ENCODE measurements around the gene LZTFL1.

The LZTFL1 gene

DNA sequence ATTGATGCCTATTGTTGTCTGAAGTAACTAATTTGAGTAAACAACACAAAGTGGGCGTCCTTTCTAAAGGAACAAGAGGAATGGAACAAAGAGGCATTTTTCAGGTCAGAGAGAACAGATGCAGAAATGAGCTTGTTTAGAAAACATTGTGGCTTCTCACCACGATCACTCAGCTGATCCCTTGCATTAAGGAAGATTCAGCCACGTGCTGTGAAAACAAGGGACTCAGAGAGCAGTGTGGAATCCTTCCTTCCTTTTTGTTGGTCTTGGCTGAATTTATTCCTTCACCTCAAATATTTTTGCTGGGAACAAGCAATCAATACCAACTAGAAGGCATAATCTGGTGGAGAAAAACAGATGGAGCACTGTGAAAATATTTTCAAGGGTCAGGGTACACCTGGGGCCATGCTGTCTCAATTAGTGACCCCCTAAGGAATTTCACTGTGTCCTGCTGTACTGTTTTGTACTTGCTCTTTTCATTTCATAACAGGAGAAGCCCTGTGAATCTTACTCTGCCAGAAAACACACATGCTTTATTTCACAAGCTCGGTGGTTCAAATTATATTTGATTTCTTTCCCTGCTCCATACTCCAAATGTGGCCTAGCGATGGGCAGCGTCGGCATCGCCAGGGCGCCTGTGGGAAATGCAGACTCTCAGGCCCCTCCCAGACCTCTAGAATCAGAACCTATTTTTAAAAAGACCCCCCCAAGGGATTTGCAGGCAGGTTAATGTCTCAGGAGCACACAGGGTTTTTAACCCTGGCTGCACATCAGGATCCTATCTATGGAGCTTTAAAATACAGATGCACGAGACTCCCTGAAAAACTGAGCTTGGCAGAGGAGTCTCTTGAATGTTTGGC is 34.0 kb downstream of the LZTFL1 start:
- no peak for FAIRE-seq

DNA sequence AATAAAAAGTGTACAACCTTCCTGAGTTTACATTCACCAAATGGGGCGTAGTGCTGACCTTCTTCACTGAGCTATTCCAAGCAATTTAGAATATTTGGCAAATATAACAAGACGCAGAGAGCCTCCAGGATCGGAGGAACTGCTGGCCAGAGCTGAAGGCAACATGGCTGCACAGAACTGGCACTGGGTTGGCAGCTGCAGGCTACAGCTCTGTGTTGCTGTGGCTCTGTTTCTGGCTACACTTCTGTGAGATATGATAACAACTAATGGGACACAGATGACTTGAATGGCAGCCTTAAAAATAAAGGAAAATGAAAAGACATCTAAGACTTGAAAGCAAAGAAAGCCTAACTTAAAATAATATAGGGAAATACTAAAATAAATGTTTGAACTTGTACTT is 34.8 kb downstream of the LZTFL1 start:
- FAIRE-seq = no peak

GRCh38 chr3:45806072-45806471 is 35.8 kb downstream of the LZTFL1 start:
- no peak for FAIRE-seq

GRCh38 chr3:45803252-45803935 is 38.5 kb downstream of the LZTFL1 start:
- FAIRE-seq = no peak

DNA sequence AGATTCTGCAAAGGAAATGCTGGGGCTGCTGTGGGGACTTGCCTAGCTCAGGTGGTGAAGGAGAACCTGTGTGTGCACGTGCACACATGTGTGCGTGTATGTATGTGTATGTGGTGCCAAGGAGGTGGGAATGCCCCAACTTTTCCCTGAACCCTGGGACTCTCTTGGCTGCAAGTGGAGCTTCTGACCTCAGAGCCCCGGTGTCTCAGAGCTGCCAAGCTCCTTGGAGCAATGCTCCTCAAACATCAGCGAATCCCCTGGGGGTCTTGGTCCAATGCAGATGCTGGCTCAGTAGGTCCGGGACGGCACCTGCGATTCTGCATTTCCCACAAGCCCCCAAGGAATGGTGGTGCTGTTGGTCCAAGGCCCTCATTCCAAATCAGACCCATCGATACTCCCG is 39.8 kb downstream of the LZTFL1 start:
- no peak for FAIRE-seq

DNA sequence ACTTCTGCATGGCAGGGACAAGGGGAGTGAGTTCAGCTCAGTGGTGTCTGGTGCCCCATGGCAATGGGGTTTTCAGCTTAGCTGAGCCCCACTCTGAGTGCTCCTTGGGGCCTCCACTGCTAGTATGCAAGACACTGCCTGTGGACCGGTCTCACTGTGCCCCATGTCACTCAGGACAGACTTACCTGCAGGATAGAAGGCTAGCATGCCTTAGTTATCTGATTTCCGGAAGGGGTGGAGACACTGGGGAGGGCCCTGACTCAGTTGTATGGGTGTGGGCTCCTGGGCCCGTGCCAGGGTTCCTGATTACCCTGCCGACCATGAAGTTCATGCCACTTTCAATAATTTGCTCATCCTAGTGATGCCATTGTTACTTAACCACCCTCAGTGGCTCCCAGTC is 41.3 kb downstream of the LZTFL1 start:
- FAIRE-seq = no peak

DNA sequence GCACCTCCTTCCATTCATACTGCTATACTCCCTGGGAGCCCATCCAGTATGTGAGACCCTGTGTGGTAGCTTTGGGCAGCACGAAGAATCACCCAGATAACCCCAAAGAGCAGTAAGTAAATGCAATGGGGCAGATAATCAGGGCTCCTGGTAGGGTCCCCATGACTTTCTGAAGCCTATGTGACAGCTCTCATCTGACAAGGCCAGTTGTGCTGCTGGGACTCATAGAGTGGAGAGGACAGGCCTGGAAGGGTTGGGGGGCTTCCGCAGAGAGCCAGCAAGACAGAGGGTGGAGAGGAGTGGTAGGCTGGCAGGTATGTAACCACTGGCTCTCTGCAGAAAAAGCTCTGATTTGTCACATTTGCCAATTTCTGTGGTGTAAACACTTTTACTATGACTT is 42.3 kb downstream of the LZTFL1 start:
- FAIRE-seq = no peak

DNA sequence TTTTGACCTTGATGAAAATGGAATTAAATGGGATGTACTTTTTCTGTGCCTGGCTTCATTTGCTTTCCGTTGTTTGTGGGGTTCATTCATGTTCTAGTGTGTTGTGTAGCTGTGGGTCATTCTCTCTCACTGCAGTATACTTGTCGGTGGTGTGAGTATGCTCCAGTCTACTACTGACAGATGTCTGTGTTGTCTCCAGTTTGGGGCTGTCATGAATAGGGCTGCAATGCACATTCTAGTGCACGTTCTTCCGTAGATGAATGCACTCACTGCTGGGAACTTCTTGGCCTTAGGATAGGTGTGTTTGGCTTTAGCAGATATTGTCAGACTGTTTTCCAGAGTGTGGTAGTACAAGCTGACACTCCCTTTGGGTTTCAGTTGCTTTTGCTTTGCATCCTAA is 43.9 kb downstream of the LZTFL1 start:
- FAIRE-seq = no peak

DNA sequence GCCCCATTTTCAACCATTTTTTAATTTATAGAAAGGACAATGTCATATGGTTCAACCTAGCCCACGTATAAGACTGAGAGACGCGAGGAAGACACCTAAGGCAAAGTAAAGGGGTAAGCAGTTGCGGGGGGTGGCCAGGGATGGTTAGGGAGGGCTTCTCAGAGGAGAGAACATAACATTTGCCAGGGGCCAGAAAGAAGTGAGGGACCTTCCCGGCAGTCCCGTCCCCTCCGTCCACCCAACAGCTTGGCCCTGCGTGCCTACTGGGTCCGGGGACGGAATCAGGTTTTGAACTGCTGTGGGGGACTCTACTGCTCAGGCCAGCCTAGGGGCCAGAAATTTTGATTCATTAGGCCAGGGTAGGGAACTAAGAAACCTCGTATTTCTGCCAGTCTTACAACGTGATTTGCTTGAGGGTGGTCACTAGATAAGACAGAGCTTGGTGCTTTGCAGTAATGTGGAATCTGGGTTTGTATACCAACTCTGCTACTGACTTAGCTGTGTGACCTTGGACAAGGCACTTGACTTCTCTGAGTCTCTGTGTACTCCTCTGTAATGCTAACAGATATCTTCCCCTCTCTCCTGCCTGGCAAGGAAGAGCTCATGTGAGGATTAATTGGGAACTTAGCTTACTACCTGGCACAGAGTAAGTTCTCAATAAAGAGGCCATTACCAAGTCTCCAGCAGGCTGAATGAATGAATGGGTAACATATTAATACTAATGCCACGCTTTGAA is 44.8 kb downstream of the LZTFL1 start:
- FAIRE-seq = no peak

DNA sequence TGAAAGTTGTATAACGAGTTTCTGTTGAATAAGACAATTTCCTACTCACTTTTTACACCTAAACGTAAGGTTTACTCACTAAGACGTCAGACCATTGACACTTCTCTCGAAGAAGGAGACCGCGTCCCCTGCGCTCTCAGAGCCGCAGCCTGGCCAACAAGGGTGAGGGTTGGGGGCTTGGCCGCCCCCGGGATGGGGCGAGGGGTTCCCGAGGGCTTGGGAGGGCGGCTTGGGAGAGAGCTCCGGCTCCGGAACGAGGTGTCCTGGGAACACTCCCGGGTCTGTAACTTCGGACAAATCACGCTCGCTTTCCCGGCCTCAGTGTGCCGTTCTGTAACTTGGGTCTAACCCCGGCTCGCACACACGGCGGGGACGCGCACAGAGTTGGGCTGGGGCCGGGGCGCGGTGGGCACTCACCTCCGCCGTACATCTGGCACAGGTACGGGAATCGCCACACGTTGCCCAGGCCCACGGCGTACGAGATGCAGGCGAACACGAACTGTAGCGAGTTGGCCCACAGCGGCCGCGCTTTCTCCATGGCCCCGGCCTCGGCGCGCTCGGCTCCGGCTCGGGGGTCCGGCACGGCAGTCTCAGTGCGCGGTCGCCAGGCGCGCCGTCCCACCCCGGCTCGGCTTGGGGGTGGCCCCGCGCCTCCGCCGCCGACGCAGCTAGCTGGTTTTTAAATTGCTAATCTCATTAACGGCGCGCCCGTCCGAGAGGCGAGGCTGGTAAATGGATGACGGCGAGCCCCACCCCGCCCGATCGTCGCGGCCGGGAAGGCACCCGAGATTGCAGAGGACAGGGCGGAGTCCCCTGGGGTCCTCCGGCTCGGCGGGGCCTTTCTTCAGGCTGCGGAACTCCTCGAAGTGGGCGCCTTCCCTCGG is 45.8 kb downstream of the LZTFL1 start, which contains the start of gene SLC6A20:
Gene SLC6A20 (minus strand): TSS at position 655 of the 884 bp plus-strand sequence. CDS start 117 bp downstream, at position 538.
- no peak for FAIRE-seq

DNA sequence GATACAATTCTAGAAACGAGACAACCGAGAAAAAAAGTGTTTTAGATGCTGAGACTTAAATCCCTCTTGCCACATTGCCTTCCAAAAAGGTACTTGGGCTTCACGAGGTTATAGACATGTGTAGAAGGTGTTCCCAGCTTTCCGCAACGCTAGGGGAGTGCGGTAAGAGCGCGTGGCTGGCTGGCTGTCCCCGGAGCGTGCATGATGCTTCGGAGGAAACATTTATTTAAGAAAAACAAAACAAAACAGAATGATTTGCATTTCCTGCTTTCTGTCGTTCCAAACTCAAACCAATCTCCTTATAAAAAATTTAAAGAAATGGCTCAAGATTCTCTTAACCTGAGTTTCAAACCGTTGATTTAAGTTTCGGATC is 46.4 kb downstream of the LZTFL1 start:
- no peak for FAIRE-seq

DNA sequence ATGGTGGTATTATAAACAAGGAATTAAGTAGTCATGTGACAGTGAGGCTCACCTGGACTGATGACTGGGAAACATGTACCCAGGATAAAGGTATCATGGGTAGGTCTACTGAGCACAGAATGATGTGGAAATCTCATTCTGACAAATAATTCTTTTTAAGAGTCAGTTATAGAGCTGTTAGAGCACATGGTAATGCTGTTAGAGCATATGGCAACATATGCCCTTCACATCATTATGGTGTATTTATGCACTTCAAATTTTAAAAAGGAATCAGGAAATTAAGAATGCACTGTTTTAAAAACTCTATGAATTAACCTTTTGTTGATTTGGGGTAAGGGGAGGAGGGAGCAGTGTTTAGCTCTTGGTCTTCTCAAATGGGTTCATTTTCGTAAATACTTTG is 47.3 kb downstream of the LZTFL1 start:
- FAIRE-seq = no peak

GRCh38 chr3:45794177-45794560 is 47.8 kb downstream of the LZTFL1 start:
- no peak for FAIRE-seq

- no peak for FAIRE-seq
These were observed 48.3 kb downstream of the LZTFL1 start for GRCh38 chr3:45793482-45794176.

DNA sequence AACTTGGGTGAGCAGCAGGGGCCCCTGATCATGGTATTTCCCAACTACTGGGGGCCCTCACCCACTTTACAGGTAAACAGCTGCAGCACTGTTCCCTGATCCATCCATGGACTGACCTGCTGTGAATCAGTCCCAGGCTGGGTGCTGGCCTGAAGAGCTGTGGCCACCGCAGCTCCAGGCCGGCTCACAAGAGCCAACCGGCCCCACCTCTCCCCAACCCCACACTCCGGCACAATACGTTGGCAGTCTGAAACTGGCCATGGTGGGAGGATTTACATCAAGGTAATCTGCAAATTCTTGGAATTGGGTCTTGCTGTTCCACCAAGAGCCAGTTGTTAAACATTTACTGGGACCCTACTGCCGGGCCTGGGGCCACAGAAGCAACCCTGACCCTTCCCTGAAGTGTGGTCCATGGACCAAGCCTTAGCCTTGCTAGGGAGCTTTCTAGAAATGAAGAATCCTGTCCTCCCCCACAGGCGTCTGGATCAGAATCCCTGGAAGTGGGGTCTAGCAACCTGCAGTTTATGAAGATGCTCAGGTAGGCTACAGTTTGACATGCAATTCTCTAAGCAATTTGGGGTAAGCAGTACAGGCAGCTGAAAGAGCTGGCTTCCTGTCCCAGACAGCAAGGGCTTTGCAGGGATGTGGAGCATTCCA is 49.3 kb downstream of the LZTFL1 start:
- no peak for FAIRE-seq

GRCh38 chr3:45792036-45792435 is 49.9 kb downstream of the LZTFL1 start:
- FAIRE-seq = no peak

GRCh38 chr3:45790596-45790995 is 51.3 kb downstream of the LZTFL1 start:
- no peak for FAIRE-seq

GRCh38 chr3:45789235-45789812 is 52.6 kb downstream of the LZTFL1 start:
- FAIRE-seq = peak; percentile 33

GRCh38 chr3:45787551-45787950 is 54.4 kb downstream of the LZTFL1 start:
- FAIRE-seq = no peak

GRCh38 chr3:45786801-45787495 is 55.0 kb downstream of the LZTFL1 start:
- no peak for FAIRE-seq

Measured in colon (tissue), 2 donors.